Naive thymus-derived CD4-positive, alpha-beta T cell (primary cell): ENCODE results near the gene FUT7. TPM values are rescaled to one million over a fixed set of nuclear protein-coding genes. Genes with fewer than 3 reads are reported as not detected.

Source experiments
- ATAC-seq: fragments of 150-1000 bp; cut with Tn5 transposase; 2 replicates; pipeline ENCODE4 v1.10.0; 2021; ENCODE audit warnings: mild to moderate bottlenecking, moderate library complexity
- CTCF ChIA-PET: fragments of 350-600 bp; sonication (Branson Sonifier 250); formaldehyde crosslinking; loops from one replicate; lab custom pipeline; 2021; ENCODE audit warnings: antibody characterized with exemption; lab: Charles Lee
- POLR2A ChIA-PET: fragments of 350-600 bp; sonication (Branson Sonifier 250); formaldehyde crosslinking; loops from one replicate; lab custom pipeline; 2021; ENCODE audit warnings: antibody characterized with exemption, inconsistent platforms; lab: Charles Lee
- DNase-seq, 9 donors: peaks; one replicate each; pipeline versions ENCODE4 v3.0.0 to v3.0.0-alpha.2; 2020 to 2022; ENCODE audit warnings: mixed read lengths in 1 of 9
- H3K27ac ChIP-seq: one replicate; pipeline ENCODE4 v1.7.0; 2013; ENCODE audit warnings: mild to moderate bottlenecking, low read depth, low read length, moderate library complexity
- H3K27me3 ChIP-seq, 2 donors: one replicate each; pipeline ENCODE4 v1.7.0; 2013; ENCODE audit warnings: low read length in 2 of 2, mild to moderate bottlenecking in 2 of 2, moderate library complexity in 2 of 2; ENCODE audit not compliant: control insufficient read depth in 2 of 2, insufficient read depth in 2 of 2
- H3K36me3 ChIP-seq, 3 experiments: 1 replicate in 2 of 3; 2 replicates in 1 of 3; pipeline ENCODE4 v1.7.0; 2013; ENCODE audit warnings: low read length in 3 of 3, mild to moderate bottlenecking in 3 of 3, moderate library complexity in 1 of 3; ENCODE audit not compliant: insufficient read depth in 3 of 3, control insufficient read depth in 2 of 3
- H3K4me1 ChIP-seq, 2 donors: one replicate each; pipeline ENCODE4 v1.7.0; 2013; ENCODE audit warnings: low read length in 2 of 2, mild to moderate bottlenecking in 2 of 2, moderate library complexity in 1 of 2; ENCODE audit not compliant: control insufficient read depth in 2 of 2, insufficient read depth in 2 of 2
- H3K4me3 ChIP-seq: 2 replicates; pipeline ENCODE4 v1.7.0; 2013; ENCODE audit warnings: mild to moderate bottlenecking, low read length
- H3K9me3 ChIP-seq, 3 experiments: 1 replicate in 2 of 3; 2 replicates in 1 of 3; pipeline ENCODE4 v1.7.0; 2013; ENCODE audit warnings: low read length in 3 of 3; ENCODE audit not compliant: control insufficient read depth in 2 of 3
- H3K27ac Mint-ChIP-seq, 9 donors: one replicate each; pipeline ENCODE4 v1.8.0; 2020 to 2022; ENCODE audit warnings: mixed read lengths in 9 of 9, mild to moderate bottlenecking in 8 of 9, moderate library complexity in 5 of 9, inconsistent platforms in 2 of 9
- H3K27me3 Mint-ChIP-seq, 5 donors: one replicate each; pipeline ENCODE4 v1.8.0; 2021 to 2022; ENCODE audit warnings: mixed read lengths in 5 of 5, mild to moderate bottlenecking in 1 of 5
- H3K36me3 Mint-ChIP-seq, 5 donors: one replicate each; pipeline ENCODE4 v1.8.0; 2020 to 2022; ENCODE audit warnings: mixed read lengths in 5 of 5, mild to moderate bottlenecking in 3 of 5, inconsistent platforms in 1 of 5
- H3K4me1 Mint-ChIP-seq, 7 donors: one replicate each; pipeline ENCODE4 v1.8.0; 2020 to 2022; ENCODE audit warnings: mixed read lengths in 7 of 7, mild to moderate bottlenecking in 3 of 7, inconsistent platforms in 1 of 7
- H3K4me3 Mint-ChIP-seq, 10 donors: one replicate each; pipeline ENCODE4 v1.8.0; 2020 to 2022; ENCODE audit warnings: mild to moderate bottlenecking in 10 of 10, mixed read lengths in 10 of 10, moderate library complexity in 6 of 10, inconsistent platforms in 2 of 10
- H3K9me3 Mint-ChIP-seq, 11 donors: one replicate each; pipeline ENCODE4 v1.8.0; 2020 to 2022; ENCODE audit warnings: mixed read lengths in 11 of 11, mild to moderate bottlenecking in 4 of 11, inconsistent platforms in 1 of 11, moderate library complexity in 1 of 11
- intact Hi-C, 2 donors: fragments of 100-400 bp; cut with micrococcal nuclease; formaldehyde crosslinking; loops; one replicate each; pipeline ENCODE4 v1.15.1; 2023
- polyA plus RNA-seq, 2 donors: library from polyadenylated mRNA; unstranded; fragments of 300-500 nt; fragmentation: Illumina TruSeq; gene quantifications; one replicate each; pipeline ENCODE4 v1.2.3, GENCODE V29; 2021
- total RNA-seq, 6 experiments: library from RNA in 5 of 6; stranded (reverse) in 5 of 6; gene quantifications; 1 replicate in 5 of 6; 2 replicates in 1 of 6; pipeline ENCODE4 v1.2.3 and lab custom pipeline; 2021 to 2026

FUT7 gene
- total and polyA plus RNA-seq, 7 experiments from 2014 or later = 0.06 to 4.6 (median 0.32) TPM; not detected in 1

- peaks cover 0 to 4% (median 0%) of the 10 kb centered on the region in 5 donors for H3K36me3 Mint-ChIP-seq
- peak in 7 of 9 donors; percentile 29 to 71 (median 39) for DNase-seq
- H3K4me3 Mint-ChIP-seq = peak within 1 kb of the TSS; percentile 53 to 83 (median 75)
- peaks cover 0 to 18% (median 0%) of the 10 kb centered on the region in 3 experiments for H3K36me3 ChIP-seq
- POLR2A ChIA-PET = interaction anchor here (1.2 to 3.0 kb wide), 4 partner anchors 9 to 53 kb away, joined by 4 to 18 read pairs (median 10); partner anchors contain the start of gene MAN1B1
- peak within 1 kb of the TSS; percentile 47 for H3K4me3 ChIP-seq
- H3K4me1 Mint-ChIP-seq = peaks cover 0 to 16% (median 0%) of the 10 kb centered on the region in 7 donors
- H3K27ac ChIP-seq = peak within 1 kb of the TSS; percentile 70
- H3K9me3 ChIP-seq = no peaks in the 10 kb centered on the region
- H3K27me3 ChIP-seq = no peaks in the 10 kb centered on the region
- H3K9me3 Mint-ChIP-seq = no peaks in the 10 kb centered on the region
- CTCF ChIA-PET = interaction anchor here (0.5 to 0.7 kb wide), 2 partner anchors 13 to 125 kb away, joined by 3 read pairs; no protein-coding TSS in a partner anchor
- no peaks in the 10 kb centered on the region for H3K27me3 Mint-ChIP-seq
- intact Hi-C loops = loop anchor here (1.0 kb wide), 3 partner anchors 9 to 18 kb away; partner anchors contain the start of gene MAN1B1 (in 2 of the 2)
- ATAC-seq = peak; percentile 81
- H3K27ac Mint-ChIP-seq = peak within 1 kb of the TSS in 3 of 9 donors; percentile 28 to 38 (median 30)
- peaks cover 6 to 8% of the 10 kb centered on the region in 2 donors for H3K4me1 ChIP-seq
These were observed 45.3 kb upstream of the FUT7 start, which contains the start of gene UAP1L1 for GRCh38 chr9:137077010-137077747. TSS of gene UAP1L1 (plus strand) at chr9:137077517. CDS start at chr9:137077533, 16 bp downstream.

GRCh38 chr9:137076636-137077009 is 44.7 kb upstream of the FUT7 start:
- Histone ChIP-seq H3K4me3 (no peak overlapping the region), H3K27me3 (no peaks in the 10 kb centered on the region), H3K36me3 (peaks cover 0 to 12% (median 0%) of the 10 kb centered on the region in 3 experiments), H3K9me3 (no peaks in the 10 kb centered on the region), H3K4me1 (peaks cover 6 to 8% of the 10 kb centered on the region in 2 donors), H3K27ac (peak overlapping the region; percentile 10)
- H3K4me1 Mint-ChIP-seq = peaks cover 0 to 19% (median 0%) of the 10 kb centered on the region in 7 donors
- peaks cover 0 to 2% (median 0%) of the 10 kb centered on the region in 5 donors for H3K36me3 Mint-ChIP-seq
- ATAC-seq = no peak
- DNase-seq = no peak
- intact Hi-C loops = loop anchor here (1.0 kb wide), 3 partner anchors 9 to 19 kb away; partner anchors contain the start of gene MAN1B1 (in 2 of the 2)
- peak overlapping the region; percentile 25 to 80 (median 66) for H3K4me3 Mint-ChIP-seq
- no peaks in the 10 kb centered on the region for H3K9me3 Mint-ChIP-seq
- ChIA-PET CTCF (interaction anchor here (0.5 kb wide), 1 partner anchor 126 kb away, joined by 3 read pairs; no protein-coding TSS in a partner anchor), POLR2A (interaction anchor here (1.2 to 3.0 kb wide), 4 partner anchors 9 to 53 kb away, joined by 4 to 18 read pairs (median 10); partner anchors contain the start of gene MAN1B1)
- peak overlapping the region in 2 of 9 donors; percentile 28 to 38 for H3K27ac Mint-ChIP-seq
- no peaks in the 10 kb centered on the region for H3K27me3 Mint-ChIP-seq

- Mint-ChIP-seq H3K9me3 (no peaks in the 10 kb centered on the region), H3K4me3 (peak overlapping the region in 3 of 10 donors; percentile 14 to 75 (median 21)), H3K4me1 (peaks cover 6 to 31% (median 9%) of the 10 kb centered on the region in 7 donors), H3K27me3 (no peaks in the 10 kb centered on the region), H3K27ac (no peak overlapping the region), H3K36me3 (peaks cover 0 to 2% (median 0%) of the 10 kb centered on the region in 5 donors)
- peaks cover 13 to 15% of the 10 kb centered on the region in 2 donors for H3K4me1 ChIP-seq
- no peak for ATAC-seq
- DNase-seq = no peak
- no peak overlapping the region for H3K27ac ChIP-seq
- ChIA-PET POLR2A (interaction anchor here (3.0 kb wide), 1 partner anchor 7 kb away, joined by 13 read pairs; no protein-coding TSS in a partner anchor), CTCF (no interaction called here)
- H3K9me3 ChIP-seq = no peaks in the 10 kb centered on the region
- intact Hi-C loops = no loop called here
- no peaks in the 10 kb centered on the region for H3K27me3 ChIP-seq
- H3K4me3 ChIP-seq = no peak overlapping the region
- peaks cover 0 to 3% (median 0%) of the 10 kb centered on the region in 3 experiments for H3K36me3 ChIP-seq
These were observed 43.4 kb upstream of the FUT7 start for GRCh38 chr9:137075275-137075775.

GRCh38 chr9:137074657-137075274 is 42.9 kb upstream of the FUT7 start:
- Histone ChIP-seq H3K27ac (no peak overlapping the region), H3K4me3 (no peak overlapping the region), H3K36me3 (no peaks in the 10 kb centered on the region), H3K27me3 (no peaks in the 10 kb centered on the region), H3K9me3 (no peaks in the 10 kb centered on the region), H3K4me1 (peaks cover 13 to 15% of the 10 kb centered on the region in 2 donors)
- ChIA-PET CTCF (no interaction called here), POLR2A (no interaction called here)
- intact Hi-C loops = no loop called here
- Mint-ChIP-seq H3K27ac (peak overlapping the region in 1 of 9 donors; percentile 38), H3K4me1 (peaks cover 6 to 29% (median 9%) of the 10 kb centered on the region in 7 donors), H3K9me3 (no peaks in the 10 kb centered on the region), H3K4me3 (peak overlapping the region in 2 of 10 donors; percentile 21 to 75), H3K36me3 (peaks cover 0 to under 1% (median 0%) of the 10 kb centered on the region in 5 donors), H3K27me3 (no peaks in the 10 kb centered on the region)
- ATAC-seq = no peak
- DNase-seq = no peak

GRCh38 chr9:137073992-137074399 is 42.1 kb upstream of the FUT7 start:
- ChIA-PET CTCF (no interaction called here), POLR2A (no interaction called here)
- H3K36me3 Mint-ChIP-seq = no peaks in the 10 kb centered on the region
- Histone ChIP-seq H3K4me3 (no peak overlapping the region), H3K27ac (no peak overlapping the region), H3K4me1 (peaks cover 18 to 19% of the 10 kb centered on the region in 2 donors), H3K36me3 (no peaks in the 10 kb centered on the region), H3K27me3 (no peaks in the 10 kb centered on the region), H3K9me3 (no peaks in the 10 kb centered on the region)
- peaks cover 6 to 31% (median 8%) of the 10 kb centered on the region in 7 donors for H3K4me1 Mint-ChIP-seq
- H3K4me3 Mint-ChIP-seq = peak overlapping the region in 1 of 10 donors; percentile 20
- H3K9me3 Mint-ChIP-seq = no peaks in the 10 kb centered on the region
- no peak overlapping the region for H3K27ac Mint-ChIP-seq
- intact Hi-C loops = no loop called here
- no peak for ATAC-seq
- no peaks in the 10 kb centered on the region for H3K27me3 Mint-ChIP-seq
- DNase-seq = no peak

- Mint-ChIP-seq H3K27me3 (no peaks in the 10 kb centered on the region), H3K4me1 (peaks cover 10 to 40% (median 12%) of the 10 kb centered on the region in 7 donors), H3K27ac (peak overlapping the region in 3 of 9 donors; percentile 75 to 86 (median 83)), H3K36me3 (no peaks in the 10 kb centered on the region), H3K4me3 (peak overlapping the region; percentile 66 to 92 (median 81)), H3K9me3 (no peaks in the 10 kb centered on the region)
- no peaks in the 10 kb centered on the region for H3K36me3 ChIP-seq
- ATAC-seq (no peak), DNase-seq (no peak)
- ChIA-PET POLR2A (interaction anchor here (0.9 to 8.2 kb wide), 6 partner anchors 16 to 170 kb away, joined by 3 to 70 read pairs (median 4); partner anchors contain the start of genes MAN1B1 and TUBB4B), CTCF (interaction anchor here (1.1 to 1.2 kb wide), 2 partner anchors 14 to 24 kb away, joined by 3 to 4 read pairs; no protein-coding TSS in a partner anchor)
- intact Hi-C loops = loop anchor here in 1 of 2 donors (2.0 kb wide), 1 partner anchor 42 kb away; the partner anchor contains the start of gene ABCA2
- H3K27ac ChIP-seq = no peak overlapping the region
- H3K27me3 ChIP-seq = no peaks in the 10 kb centered on the region
- H3K4me1 ChIP-seq = peaks cover 11 to 15% of the 10 kb centered on the region in 2 donors
- H3K9me3 ChIP-seq = no peaks in the 10 kb centered on the region
- no peak overlapping the region for H3K4me3 ChIP-seq
These were observed 39.4 kb upstream of the FUT7 start for GRCh38 chr9:137071282-137071681.
